GM12878 (cell line): ENCODE measurements around the gene DTD2. TPM values are rescaled to one million over a fixed set of nuclear protein-coding genes. Genes with fewer than 3 reads are reported as not detected.

Source experiments
- ATAC-seq: fragments of 200-7000 bp; cut with Tn5 transposase; 3 replicates; pipeline ENCODE4 v1.9.1; 2020; ENCODE audit warnings: mild to moderate bottlenecking, moderate library complexity
- BruUV-seq: library from RNA; stranded (reverse); fragments of 400-500 nt; replicated peaks from 2 replicates; lab custom pipeline; 2021; lab: Mats Ljungman, UMichigan
- CTCF ChIA-PET: fragments of 300-600 bp; sonication (Branson Sonifier 250); formaldehyde crosslinking; extraction: SDS; loops from one replicate; lab custom pipeline; 2021; ENCODE audit warnings: inconsistent platforms; lab: Yijun Ruan, JAX
- POLR2A ChIA-PET: fragments of 350-600 bp; formaldehyde crosslinking; extraction: SDS; loops from one replicate; lab custom pipeline; 2021; ENCODE audit warnings: inconsistent platforms; lab: Charles Lee
- RAD21 ChIA-PET: fragments of 300-600 bp; sonication (Branson Sonifier 250); formaldehyde crosslinking; loops from one replicate; lab custom pipeline; 2023; ENCODE audit warnings: antibody characterized with exemption; ENCODE audit not compliant: unreplicated experiment; lab: Charles Lee
- SMC1A ChIA-PET: fragments of 300-600 bp; sonication (Branson Sonifier 250); formaldehyde crosslinking; loops from one replicate; lab custom pipeline; 2023; ENCODE audit not compliant: unreplicated experiment, uncharacterized antibody; lab: Charles Lee
- DNase-seq: peaks from one replicate; pipeline ENCODE4 v3.0.0-alpha.2; 2011; ENCODE audit warnings: low read depth, low spot score
- FAIRE-seq: peaks from 3 replicates; lab custom pipeline; 2011; peaks lifted over from hg19 to GRCh38; lab: Jason Lieb, UNC
- H2AFZ ChIP-seq: 2 replicates; pipeline ENCODE4 v1.6.0; 2011; ENCODE audit warnings: low read depth, low read length, control low read depth; ENCODE audit not compliant: control insufficient read depth
- H3K27ac ChIP-seq: 2 replicates; pipeline ENCODE4 v1.5.1; 2011; ENCODE audit warnings: control low read depth; ENCODE audit not compliant: control insufficient read depth, insufficient read depth
- H3K27me3 ChIP-seq, 2 experiments: replicated peaks in 1 of 2; 2 replicates each; pipeline versions ENCODE4 v1.6.0 to v1.6.1; 2011; ENCODE audit warnings: low read length in 1 of 2; ENCODE audit not compliant: control insufficient read depth in 2 of 2, insufficient read depth in 2 of 2
- H3K36me3 ChIP-seq, 2 experiments: 2 replicates each; pipeline ENCODE4 v1.5.1; 2011; ENCODE audit warnings: low read length in 1 of 2; ENCODE audit not compliant: control insufficient read depth in 2 of 2, insufficient read depth in 2 of 2
- H3K4me1 ChIP-seq: 2 replicates; pipeline ENCODE4 v1.6.1; 2011; ENCODE audit warnings: mild to moderate bottlenecking, low read length, moderate library complexity, mixed read lengths; ENCODE audit not compliant: control insufficient read depth, insufficient read depth
- H3K4me2 ChIP-seq: 2 replicates; pipeline ENCODE4 v1.6.0; 2011; ENCODE audit warnings: control low read depth; ENCODE audit not compliant: control insufficient read depth, insufficient read depth
- H3K4me3 ChIP-seq: fragments of 200-600 bp; sonication (generic); 2 replicates; pipeline ENCODE4 v1.5.1; 2016
- H3K79me2 ChIP-seq: 2 replicates; pipeline ENCODE4 v1.6.0; 2011; ENCODE audit warnings: low read length; ENCODE audit not compliant: control insufficient read depth, insufficient read depth
- H3K9ac ChIP-seq: 2 replicates; pipeline ENCODE4 v1.8.0; 2011; ENCODE audit warnings: low read length, control low read depth, mixed read lengths; ENCODE audit not compliant: control insufficient read depth, insufficient read depth
- H3K9me3 ChIP-seq: replicated peaks from 3 replicates; pipeline ENCODE4 v1.5.1; 2011; ENCODE audit warnings: mild to moderate bottlenecking, low read length; ENCODE audit not compliant: control insufficient read depth, insufficient read depth
- H4K20me1 ChIP-seq: 2 replicates; pipeline ENCODE4 v1.6.0; 2011; ENCODE audit not compliant: control insufficient read depth, insufficient read depth
- DPF2 ChIP-seq: fragments of 450-650 bp; IDR thresholded peaks from 2 replicates; pipeline ENCODE4 v1.6.1; 2017; ENCODE audit warnings: mild to moderate bottlenecking
- JUNB ChIP-seq: IDR thresholded peaks from 2 replicates; pipeline ENCODE4 v1.6.1; 2016; ENCODE audit warnings: antibody characterized with exemption, mild to moderate bottlenecking
- MLLT1 ChIP-seq: fragments of 450-650 bp; IDR thresholded peaks from 2 replicates; pipeline ENCODE4 v1.6.1; 2016; ENCODE audit warnings: mild to moderate bottlenecking
- PRDM15 ChIP-seq: fragments of 450-650 bp; formaldehyde crosslinking; IDR thresholded peaks from 2 replicates; pipeline ENCODE4 v1.4.0; 2020; ENCODE audit warnings: mild to moderate bottlenecking, moderate library complexity
- REST ChIP-seq: IDR thresholded peaks from 2 replicates; pipeline ENCODE4 v1.6.1; 2012; ENCODE audit warnings: mild to moderate bottlenecking, low read depth, low read length
- TCF7 ChIP-seq: IDR thresholded peaks from 2 replicates; pipeline ENCODE4 v1.6.1; 2014; ENCODE audit warnings: antibody characterized with exemption, borderline replicate concordance
- ZNF207 ChIP-seq: fragments of 450-650 bp; IDR thresholded peaks from 2 replicates; pipeline ENCODE4 v1.6.1; 2014; ENCODE audit warnings: antibody characterized with exemption, mild to moderate bottlenecking, borderline replicate concordance
- WGBS: methylation state at CpG from one replicate; pipeline ENCODE4 v1.1.6; 2016; ENCODE audit warnings: low lambda C conversion rate; ENCODE audit not compliant: insufficient replicate concordance, insufficient coverage; ENCODE audit errors: missing lambda C conversion rate; 5-methylcytosine and 5-hydroxymethylcytosine counted together
- in situ Hi-C: fragments of 300-500 bp; cut with MboI; formaldehyde crosslinking; loops from 9 replicates; pipeline ENCODE4 v1.14.3; 2018; ENCODE audit warnings: mixed read lengths
- intact Hi-C: fragments of 100-400 bp; cut with micrococcal nuclease; formaldehyde crosslinking; loops from one replicate; pipeline ENCODE4 v1.14.2; 2022; ENCODE audit not compliant: unreplicated experiment
- polyA plus RNA-seq, 11 experiments: library from polyadenylated mRNA; depleted of rRNA in 4 of 11; unstranded in 6 of 11; stranded (reverse) in 5 of 11; fragments of >200 nt; fragmentation: Nextera tagmentation in 4 of 11; fragmentation: Illumina TruSeq in 1 of 11; extraction: Ambion mirVana in 4 of 11; extraction: Trizol in 1 of 11; gene quantifications; 1 replicate in 1 of 11; 2 replicates in 10 of 11; pipeline versions ENCODE4 v1.2.1 to v1.2.3, GENCODE V29; 2011 to 2016; ENCODE audit warnings: inconsistent platforms in 2 of 11, missing spikeins in 2 of 11, low read depth in 1 of 11
- total RNA-seq, 4 experiments: library from RNA; depleted of rRNA in 3 of 4; stranded (reverse); fragments of >200 nt in 3 of 4; fragmentation: Illumina TruSeq in 1 of 4; extraction: Trizol in 1 of 4; gene quantifications; 2 replicates each; pipeline versions ENCODE4 v1.2.1 to v1.2.3, GENCODE V29; 2013 to 2021

Gene DTD2
- total and polyA plus RNA-seq, 10 of the 15 experiments (the other 5 are each of a cell fraction or from before 2014, with no cell fraction given): 4.5 to 32.8 (median 15.9) TPM

GRCh38 chr14:31400031-31400638 is 57.2 kb downstream of the DTD2 start:
- H3K36me3 ChIP-seq: peaks cover 0 to 4% of the 10 kb centered on the region in 2 experiments; a peak in 2 of 4 replicates
- no peak overlapping the region for H3K9ac ChIP-seq
- no peak overlapping the region for H3K4me3 ChIP-seq
- no peaks in the 10 kb centered on the region for H3K27me3 ChIP-seq
- ChIA-PET CTCF (interaction anchor here (0.9 kb wide), 1 partner anchor 19 kb away, joined by 3 read pairs; no protein-coding TSS in a partner anchor), POLR2A (interaction anchor here (0.6 to 1.5 kb wide), 4 partner anchors 8 to 92 kb away, joined by 3 read pairs; partner anchors contain the start of gene HEATR5A), RAD21 (no interaction called here), SMC1A (interaction anchor here (0.6 kb wide), 1 partner anchor 26 kb away, joined by 3 read pairs; no protein-coding TSS in a partner anchor)
- H4K20me1 ChIP-seq: no peaks in the 10 kb centered on the region
- intact Hi-C loops: no loop called here
- BruUV-seq: no TSS peak
- ATAC-seq: no peak
- peak overlapping the region; percentile 42 for H3K4me2 ChIP-seq
- no peak for TF ChIP-seq ZNF207
- TF ChIP-seq TCF7: peak; percentile 34; the same call in 1 of the 2 replicates
- TF ChIP-seq MLLT1: 0 out of 2 replicates have a peak, but pooled peaks have one; percentile 38
- TF ChIP-seq REST: peak; percentile 58
- no peak for TF ChIP-seq PRDM15 (CRISPR knock-in tag)
- no peak for TF ChIP-seq JUNB
- TF ChIP-seq DPF2: no peak
- TF ChIP-seq, all 136 proteins: peak for 3
- Histone ChIP-seq H3K27ac (peak overlapping the region; percentile 33; the same call in 1 of the 2 replicates), H3K9me3 (no peaks in the 10 kb centered on the region), H3K4me1 (peaks cover 3% of the 10 kb centered on the region), H3K79me2 (no peaks in the 10 kb centered on the region), H2AFZ (0 out of 2 replicates have a peak overlapping the region, but pooled peaks have one; percentile 23)
- DNase-seq (no peak), FAIRE-seq (peak; percentile 64)
- in situ Hi-C loops: no loop called here
- 52% methylated on average over 5 of the region's 5 CpGs for WGBS
